Psoas muscle (tissue), 8 donors: ENCODE measurements around the gene CLCN4. TPM values are rescaled to one million over a fixed set of nuclear protein-coding genes. Genes with fewer than 3 reads are reported as not detected.

Experiments used
- ATAC-seq, 4 donors: fragments of 200-7000 bp; cut with Tn5 transposase; one replicate each; pipeline ENCODE4 v1.9.1; 2020; ENCODE audit warnings: moderate library complexity in 3 of 4, mild to moderate bottlenecking in 2 of 4
- DNase-seq, 2 donors: peaks; one replicate each; pipeline ENCODE4 v3.0.0-alpha.2; 2020
- H3K27ac ChIP-seq: fragments of 200-600 bp; one replicate; pipeline ENCODE4 v1.8.0; 2022
- H3K27me3 ChIP-seq, 3 donors: fragments of 200-600 bp in 1 of 3; one replicate each; pipeline versions ENCODE4 v1.6.1 to v1.8.0; 2013 to 2022; ENCODE audit warnings: low read length in 2 of 3, mild to moderate bottlenecking in 2 of 3, moderate library complexity in 1 of 3; ENCODE audit not compliant: insufficient read depth in 3 of 3
- H3K36me3 ChIP-seq, 2 donors: fragments of 200-600 bp in 1 of 2; one replicate each; pipeline versions ENCODE4 v1.6.1 to v1.8.0; 2013 to 2022; ENCODE audit warnings: low read depth in 1 of 2, mild to moderate bottlenecking in 1 of 2, moderate library complexity in 1 of 2; ENCODE audit not compliant: insufficient read depth in 1 of 2
- H3K4me1 ChIP-seq: fragments of 200-600 bp; one replicate; pipeline ENCODE4 v1.8.0; 2022
- H3K4me3 ChIP-seq: fragments of 200-600 bp; one replicate; pipeline ENCODE4 v1.8.0; 2022; ENCODE audit warnings: mild to moderate bottlenecking
- H3K9me3 ChIP-seq: fragments of 200-600 bp; one replicate; pipeline ENCODE4 v1.8.0; 2022
- CTCF ChIP-seq: fragments of 200-600 bp; IDR thresholded peaks from one replicate; pipeline ENCODE4 v1.8.0; 2022; ENCODE audit warnings: antibody characterized with exemption
- WGBS, 3 donors: extraction: QIAGEN DNeasy Blood & Tissue Kit; methylation state at CpG; one replicate each; pipeline versions ENCODE4 v1.1.6 to v1.1.7; 2013; 5-methylcytosine and 5-hydroxymethylcytosine counted together
- intact Hi-C, 2 donors: fragments of 100-400 bp; cut with DNase I; formaldehyde crosslinking; loops; one replicate each; pipeline versions ENCODE4 v1.11.0 to v1.14.2; 2022
- polyA plus RNA-seq, 3 donors: library from polyadenylated mRNA; stranded (reverse); fragments of 200-250 nt; gene quantifications; one replicate each; pipeline ENCODE4 v1.2.3, GENCODE V29; 2013
- total RNA-seq, 4 donors: library from RNA; stranded (reverse); fragmentation: NEBNext Ultra II Directional in 2 of 4; extraction: Animal tissue kit (Norgen Biotek cat#: 25700) in 2 of 4; gene quantifications; one replicate each; pipeline versions ENCODE4 v1.2.1 to v1.2.4, GENCODE V29; 2021 to 2023
- donor health status: healthy with polysubstance abuse.
- donor health status: DM: no; HTN: no; CAD: no; lungs with moderate emphysema.
- donor health status: Bipolar disorder and iron deficiency.
- donor health status: healthy.
- donor health status: DM: yes; HTN: yes; CAD: no.
- donor health status: DM: no; HTN: no; CAD: no.
- donor health status: DM: no; HTN: no; CAD: no.
- donor health status: DM: yes; HTN: yes; CAD: no.

CLCN4 gene
- total and polyA plus RNA-seq, 7 donors, result 4.1 to 75.9 (median 53.8) TPM

DNA sequence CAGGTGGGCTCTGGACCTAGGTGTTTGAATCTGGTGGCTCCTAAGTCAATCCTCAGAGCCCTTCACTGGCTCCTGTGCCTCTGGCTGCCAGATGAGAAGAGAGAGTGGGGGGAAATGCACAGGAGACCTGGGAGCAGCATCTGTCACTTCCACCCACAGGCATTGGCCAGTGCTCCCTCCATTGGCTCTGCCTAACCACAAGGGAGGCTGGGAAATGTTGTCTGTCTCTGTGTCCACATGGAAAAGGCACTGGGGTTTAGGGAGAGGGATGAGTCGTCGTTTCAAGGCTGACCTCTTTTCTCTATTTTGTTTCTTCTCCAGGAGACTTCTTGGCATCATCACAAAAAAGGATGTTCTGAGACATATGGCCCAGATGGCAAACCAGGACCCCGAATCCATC is 76.4 kb downstream of the CLCN4 start:
- H3K36me3 ChIP-seq, result peaks cover 0 to 6% of the 10 kb centered on the region in 2 donors
- DNase-seq (no peak), ATAC-seq (no peak)
- intact Hi-C loops, result loop anchor here in 1 of 2 donors (10.0 kb wide), 1 partner anchor 58 kb away; no protein-coding TSS in a partner anchor
- no peaks in the 10 kb centered on the region for H3K9me3 ChIP-seq
- 47 to 49% (median 49%) methylated on average over 3 of the region's 3 CpGs for WGBS, 3 donors
- H3K4me3 ChIP-seq, result no peak overlapping the region
- TF ChIP-seq CTCF, result no peak
- H3K27ac ChIP-seq, result no peak overlapping the region
- no peaks in the 10 kb centered on the region for H3K4me1 ChIP-seq
- H3K27me3 ChIP-seq, result peaks cover 0 to 4% (median 0%) of the 10 kb centered on the region in 3 donors

DNA sequence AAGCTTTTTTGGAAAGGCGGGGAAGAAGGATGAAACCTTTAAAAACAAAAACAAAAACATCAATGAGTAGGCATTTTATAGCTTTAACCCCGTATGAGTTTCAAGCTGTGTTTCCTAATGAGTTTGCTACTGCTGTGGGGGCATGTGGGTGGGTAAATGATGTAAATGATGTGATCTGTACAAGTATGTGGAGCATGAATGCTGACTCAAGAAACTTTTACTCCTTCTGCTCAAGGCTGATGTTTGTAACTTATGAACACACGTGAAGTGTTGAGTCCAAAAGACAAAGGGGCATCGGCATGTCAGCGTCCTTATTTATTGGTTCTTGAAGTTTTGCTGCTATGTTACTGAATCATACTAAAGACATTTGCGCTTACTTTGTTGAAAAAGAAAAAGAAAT is 76.9 kb downstream of the CLCN4 start:
- WGBS, 3 donors, result 68 to 90% (median 85%) methylated on average over 6 of the region's 6 CpGs
- no peak for DNase-seq
- Histone ChIP-seq H3K27me3 (peaks cover 0 to 4% (median 0%) of the 10 kb centered on the region in 3 donors), H3K27ac (no peak overlapping the region), H3K4me3 (no peak overlapping the region), H3K9me3 (no peaks in the 10 kb centered on the region), H3K36me3 (peaks cover 0 to 6% of the 10 kb centered on the region in 2 donors), H3K4me1 (no peaks in the 10 kb centered on the region)
- intact Hi-C loops, result loop anchor here in 1 of 2 donors (10.0 kb wide), 1 partner anchor 59 kb away; no protein-coding TSS in a partner anchor
- no peak for ATAC-seq
- TF ChIP-seq CTCF, result no peak

DNA sequence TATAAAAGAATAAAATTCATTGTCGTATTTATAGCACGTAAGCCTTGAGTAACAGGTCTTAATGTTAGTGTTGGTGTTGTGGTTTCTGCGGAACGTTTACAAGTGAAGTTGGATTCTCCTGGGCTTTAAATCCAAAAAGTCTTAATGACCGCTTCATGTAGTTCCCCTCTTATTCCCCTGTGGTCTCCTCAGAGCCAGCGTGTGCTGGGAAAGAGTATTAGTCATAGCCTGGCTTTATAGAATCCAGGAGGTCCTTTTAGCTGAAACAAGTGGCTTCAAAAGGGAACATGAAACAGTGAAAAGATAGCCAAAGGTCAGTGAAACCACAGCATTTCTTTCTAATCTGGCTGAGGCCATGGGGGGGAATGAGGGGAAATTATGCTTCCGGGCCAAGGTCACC is 79.1 kb downstream of the CLCN4 start:
- H3K27me3 ChIP-seq, result peaks cover 0 to 9% (median 0%) of the 10 kb centered on the region in 3 donors
- no peak overlapping the region for H3K27ac ChIP-seq
- intact Hi-C loops, result loop anchor here in 1 of 2 donors (10.0 kb wide), 1 partner anchor 61 kb away; no protein-coding TSS in a partner anchor
- no peak for TF ChIP-seq CTCF
- no peaks in the 10 kb centered on the region for H3K9me3 ChIP-seq
- DNase-seq (no peak), ATAC-seq (peak in 1 of 4 donors; percentile 19)
- WGBS, 3 donors, result 66 to 80% (median 68%) methylated on average over 7 of the region's 7 CpGs
- peaks cover 0 to 6% of the 10 kb centered on the region in 2 donors for H3K36me3 ChIP-seq
- no peak overlapping the region for H3K4me3 ChIP-seq
- peaks cover 3% of the 10 kb centered on the region for H3K4me1 ChIP-seq

GRCh38 chrX:10237241-10237640 is 80.5 kb downstream of the CLCN4 start:
- Histone ChIP-seq H3K36me3 (peaks cover 0 to 6% of the 10 kb centered on the region in 2 donors), H3K9me3 (no peaks in the 10 kb centered on the region), H3K4me3 (no peak overlapping the region), H3K27ac (no peak overlapping the region), H3K4me1 (peaks cover 3% of the 10 kb centered on the region), H3K27me3 (peaks cover 0 to 5% (median 0%) of the 10 kb centered on the region in 3 donors)
- WGBS, 3 donors, result 68 to 90% (median 74%) methylated on average over 7 of the region's 7 CpGs
- ATAC-seq (no peak), DNase-seq (no peak)
- no peak for TF ChIP-seq CTCF
- intact Hi-C loops, result loop anchor here in 1 of 2 donors (10.0 kb wide), 1 partner anchor 62 kb away; no protein-coding TSS in a partner anchor

GRCh38 chrX:10239611-10240064 is 82.9 kb downstream of the CLCN4 start:
- DNase-seq, result peak; percentile 48 to 76
- no peak overlapping the region for H3K4me3 ChIP-seq

More at GRCh38 chrX:10239611-10240064, 82.9 kb downstream of the CLCN4 start:
- Histone ChIP-seq H3K27me3 (peaks cover 0 to 5% (median 0%) of the 10 kb centered on the region in 3 donors), H3K4me1 (peaks cover 3% of the 10 kb centered on the region), H3K36me3 (no peaks in the 10 kb centered on the region), H3K9me3 (no peaks in the 10 kb centered on the region), H3K27ac (peak overlapping the region; percentile 58)
- no peak for TF ChIP-seq CTCF
- peak; percentile 78 to 87 (median 82) for ATAC-seq
- WGBS, 3 donors, result 23 to 42% (median 41%) methylated on average over 11 of the region's 11 CpGs
- intact Hi-C loops, result loop anchor here in 1 of 2 donors (10.0 kb wide), 1 partner anchor 65 kb away; no protein-coding TSS in a partner anchor
